A549 (cell line): ENCODE measurements around the gene THBS3.

Experiments
- EP300 ChIP-seq, 2 experiments: fragments of >200 bp; sonication (Bioruptor Twin); formaldehyde crosslinking; IDR thresholded peaks; 2 replicates in 1 of 2; 3 replicates in 1 of 2; pipeline ENCODE4 v1.6.1; 2016 to 2017
- JUN ChIP-seq, 2 experiments: fragments of >200 bp; sonication (Bioruptor Twin); formaldehyde crosslinking; IDR thresholded peaks; 2 replicates in 1 of 2; 3 replicates in 1 of 2; pipeline ENCODE4 v1.6.1; 2016 to 2017
- MYC ChIP-seq: IDR thresholded peaks from 2 replicates; pipeline ENCODE4 v1.6.1; 2012; ENCODE audit warnings: mild to moderate bottlenecking, inconsistent platforms, low read length, improper control_type of control experiment, borderline replicate concordance
- NR3C1 ChIP-seq: fragments of >200 bp; sonication (Bioruptor Twin); formaldehyde crosslinking; IDR thresholded peaks from 3 replicates; pipeline ENCODE4 v1.6.1; 2017
- RARB ChIP-seq: fragments of 250-450 bp; sonication (Bioruptor Pico); IDR thresholded peaks from 2 replicates; pipeline ENCODE4 v1.8.0; 2021; ENCODE audit warnings: mild to moderate bottlenecking, moderate library complexity
- SREBF2 ChIP-seq: fragments of 450-650 bp; IDR thresholded peaks from 2 replicates; pipeline ENCODE4 v1.6.1; 2014; ENCODE audit warnings: mild to moderate bottlenecking, moderate library complexity
- ZFP36 ChIP-seq: fragments of 450-650 bp; IDR thresholded peaks from 2 replicates; pipeline ENCODE4 v1.6.1; 2014; ENCODE audit warnings: borderline replicate concordance; ENCODE audit not compliant: partially characterized antibody
- TF ChIP-seq, protein P1 (sequence below): fragments of >200 bp; sonication (Bioruptor Twin); formaldehyde crosslinking; IDR thresholded peaks from 3 replicates; pipeline ENCODE4 v1.5.1; 2016
- TF ChIP-seq, protein P2 (sequence below): IDR thresholded peaks from 2 replicates; pipeline ENCODE4 v1.6.1; 2012

DNA sequence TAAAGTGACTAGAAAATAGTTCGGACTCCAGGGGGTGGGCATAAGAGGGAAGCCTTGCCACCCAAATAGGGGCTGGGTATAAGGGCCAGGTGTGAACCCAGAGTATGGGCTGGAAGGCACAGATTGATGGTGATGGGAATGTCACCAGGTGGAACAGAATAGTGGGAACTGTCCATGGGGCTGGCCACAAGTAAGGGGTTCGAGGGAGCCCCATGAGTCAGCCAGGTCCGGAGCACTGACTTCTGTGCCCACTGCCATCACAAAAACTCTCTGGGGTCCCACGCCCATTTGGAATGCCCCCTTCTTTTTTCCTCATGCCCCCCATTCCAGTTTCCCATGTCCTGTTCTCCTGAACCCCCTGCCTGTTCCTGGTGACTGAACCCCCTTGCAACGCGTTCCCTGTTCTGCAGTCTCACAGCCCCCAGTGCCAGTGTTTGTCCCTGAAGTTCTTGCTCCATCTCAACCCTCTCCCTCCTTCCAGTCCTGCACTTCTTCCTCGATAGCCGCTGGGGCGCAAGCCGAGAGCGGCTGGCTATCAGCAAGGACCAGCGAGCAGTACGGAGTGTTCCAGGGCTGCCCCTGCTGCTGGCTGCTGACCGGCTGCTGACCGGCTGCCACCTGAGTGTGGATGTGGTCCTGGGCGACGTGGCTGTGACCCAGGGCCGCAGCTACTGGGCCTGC, 26.2 kb downstream of the THBS3 start:
- TF ChIP-seq SREBF2 (no peak), RARB (no peak), NR3C1 (no peak), MYC (no peak), ZFP36 (no peak), JUN (IDR thresholded peaks at IDR 0.05) (no peak), EP300 (IDR thresholded peaks at IDR 0.05) (no peak)
- TF ChIP-seq, protein P1, sequence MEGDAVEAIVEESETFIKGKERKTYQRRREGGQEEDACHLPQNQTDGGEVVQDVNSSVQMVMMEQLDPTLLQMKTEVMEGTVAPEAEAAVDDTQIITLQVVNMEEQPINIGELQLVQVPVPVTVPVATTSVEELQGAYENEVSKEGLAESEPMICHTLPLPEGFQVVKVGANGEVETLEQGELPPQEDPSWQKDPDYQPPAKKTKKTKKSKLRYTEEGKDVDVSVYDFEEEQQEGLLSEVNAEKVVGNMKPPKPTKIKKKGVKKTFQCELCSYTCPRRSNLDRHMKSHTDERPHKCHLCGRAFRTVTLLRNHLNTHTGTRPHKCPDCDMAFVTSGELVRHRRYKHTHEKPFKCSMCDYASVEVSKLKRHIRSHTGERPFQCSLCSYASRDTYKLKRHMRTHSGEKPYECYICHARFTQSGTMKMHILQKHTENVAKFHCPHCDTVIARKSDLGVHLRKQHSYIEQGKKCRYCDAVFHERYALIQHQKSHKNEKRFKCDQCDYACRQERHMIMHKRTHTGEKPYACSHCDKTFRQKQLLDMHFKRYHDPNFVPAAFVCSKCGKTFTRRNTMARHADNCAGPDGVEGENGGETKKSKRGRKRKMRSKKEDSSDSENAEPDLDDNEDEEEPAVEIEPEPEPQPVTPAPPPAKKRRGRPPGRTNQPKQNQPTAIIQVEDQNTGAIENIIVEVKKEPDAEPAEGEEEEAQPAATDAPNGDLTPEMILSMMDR, result no peak
- TF ChIP-seq, protein P2, sequence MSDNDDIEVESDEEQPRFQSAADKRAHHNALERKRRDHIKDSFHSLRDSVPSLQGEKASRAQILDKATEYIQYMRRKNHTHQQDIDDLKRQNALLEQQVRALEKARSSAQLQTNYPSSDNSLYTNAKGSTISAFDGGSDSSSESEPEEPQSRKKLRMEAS, result no peak
